DND-41 (cell line): ENCODE results near the gene TYW1B.
"Not testable (repeated sequence)": the region's sequence is repeated elsewhere in the genome, so short reads cannot be mapped to it uniquely, and the experiment has no call there.

ENCODE experiments used
- ATAC-seq: fragments of 200-7000 bp; cut with Tn5 transposase; 3 replicates; pipeline ENCODE4 v1.9.1; 2021; ENCODE audit warnings: low read depth; ENCODE audit not compliant: insufficient read depth
- DNase-seq: peaks from one replicate; pipeline ENCODE4 v3.0.0-alpha.2; 2020
- H2AFZ ChIP-seq: 2 replicates; pipeline ENCODE4 v1.6.0; 2012; ENCODE audit warnings: low read depth, low read length
- H3K27ac ChIP-seq: 2 replicates; pipeline ENCODE4 v1.5.1; 2012; ENCODE audit warnings: low read length, inconsistent platforms
- H3K27me3 ChIP-seq: fragments of 200-600 bp; sonication (generic); 2 replicates; pipeline ENCODE4 v1.6.0; 2012; ENCODE audit warnings: low read length, mild to moderate bottlenecking, inconsistent platforms; ENCODE audit not compliant: insufficient read depth, poor library complexity
- H3K36me3 ChIP-seq: 2 replicates; pipeline ENCODE4 v1.5.1; 2012; ENCODE audit warnings: low read length, inconsistent platforms; ENCODE audit not compliant: insufficient read depth
- H3K4me1 ChIP-seq: 2 replicates; pipeline ENCODE4 v1.5.1; 2012; ENCODE audit warnings: mild to moderate bottlenecking, low read length; ENCODE audit not compliant: insufficient read depth
- H3K4me2 ChIP-seq: 2 replicates; pipeline ENCODE4 v1.6.0; 2012; ENCODE audit warnings: mild to moderate bottlenecking, moderate library complexity, low read length, inconsistent platforms; ENCODE audit not compliant: insufficient read depth
- H3K4me3 ChIP-seq, 2 experiments: fragments of 200-600 bp in 1 of 2; shearing (Covaris generic) in 1 of 2; 2 replicates each; pipeline ENCODE4 v1.5.1; 2012 to 2016; ENCODE audit warnings: inconsistent platforms in 2 of 2, low read length in 2 of 2, mild to moderate bottlenecking in 2 of 2, low read depth in 1 of 2, moderate library complexity in 1 of 2
- H3K79me2 ChIP-seq: 2 replicates; pipeline ENCODE4 v1.6.0; 2012; ENCODE audit warnings: low read length, inconsistent platforms; ENCODE audit not compliant: insufficient read depth
- H3K9ac ChIP-seq: 2 replicates; pipeline ENCODE4 v1.6.0; 2012; ENCODE audit warnings: low read depth, mild to moderate bottlenecking, inconsistent platforms, low read length, moderate library complexity
- H3K9me3 ChIP-seq: 2 replicates; pipeline ENCODE4 v1.5.1; 2012; ENCODE audit warnings: low read length, moderate library complexity, mild to moderate bottlenecking, inconsistent platforms; ENCODE audit not compliant: insufficient read depth, severe bottlenecking
- H4K20me1 ChIP-seq: 2 replicates; pipeline ENCODE4 v1.6.0; 2012; ENCODE audit warnings: low read length; ENCODE audit not compliant: insufficient read depth

Gene TYW1B

DNA sequence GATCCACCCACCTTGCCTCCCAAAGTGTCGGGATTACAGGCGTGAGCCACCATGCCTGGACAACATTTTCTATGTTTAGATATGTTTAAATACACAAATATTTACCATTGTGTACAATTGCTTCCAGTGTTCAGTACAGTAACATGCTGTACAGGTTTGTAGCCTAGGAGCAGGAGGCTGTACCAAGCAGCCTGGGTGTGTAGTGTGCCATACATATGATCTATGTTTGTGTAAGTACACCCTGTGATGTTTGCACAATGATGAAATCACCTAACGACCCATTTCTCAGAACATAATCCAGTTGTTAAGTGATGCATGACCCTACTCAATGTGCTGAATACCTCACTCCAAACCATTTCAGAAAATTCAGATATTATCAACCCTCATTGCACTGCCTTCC, 297.0 kb downstream of the TYW1B start:
- DNase-seq, ATAC-seq, H3K4me3 ChIP-seq, H3K9me3 ChIP-seq, H3K27me3 ChIP-seq, H3K79me2 ChIP-seq, H2AFZ ChIP-seq, H3K4me1 ChIP-seq, H3K36me3 ChIP-seq, H3K4me2 ChIP-seq, H3K27ac ChIP-seq, H4K20me1 ChIP-seq, H3K9ac ChIP-seq: not testable (repeated sequence)
